Tibial artery (tissue), 4 donors: ENCODE data around the gene METTL27.

Experiments used
- DNase-seq, 2 donors: peaks; one replicate each; pipeline ENCODE4 v3.0.0-alpha.2; 2019
- H3K27ac ChIP-seq, 2 donors: fragments of 200-600 bp; sonication (generic) in 1 of 2; 1 replicate in 1 of 2; 2 replicates in 1 of 2; pipeline ENCODE4 v1.5.1; 2018 to 2019; ENCODE audit warnings: mild to moderate bottlenecking in 1 of 2
- H3K27me3 ChIP-seq, 2 donors: fragments of 200-600 bp; sonication (generic) in 1 of 2; one replicate each; pipeline versions ENCODE4 v1.5.1 to v1.6.0; 2016 to 2019
- H3K36me3 ChIP-seq, 3 donors: fragments of 200-600 bp; sonication (generic) in 2 of 3; one replicate each; pipeline ENCODE4 v1.5.1; 2016 to 2019; ENCODE audit warnings: mild to moderate bottlenecking in 2 of 3
- H3K4me1 ChIP-seq, 4 donors: fragments of 200-600 bp; sonication (generic) in 2 of 4; 1 replicate in 3 of 4; 2 replicates in 1 of 4; pipeline ENCODE4 v1.5.1; 2016 to 2019
- H3K4me3 ChIP-seq, 2 donors: fragments of 200-600 bp; sonication (generic) in 1 of 2; 1 replicate in 1 of 2; 2 replicates in 1 of 2; pipeline ENCODE4 v1.5.1; 2018 to 2019; ENCODE audit warnings: mild to moderate bottlenecking in 2 of 2
- H3K9me3 ChIP-seq, 3 donors: fragments of 200-600 bp; sonication (generic) in 1 of 3; one replicate each; pipeline ENCODE4 v1.5.1; 2016 to 2019
- CTCF ChIP-seq, 2 experiments: fragments of 200-600 bp in 1 of 2; fragments of 450-650 bp in 1 of 2; IDR thresholded peaks; one replicate each; pipeline ENCODE4 v1.5.1; 2017 to 2019; ENCODE audit warnings: antibody characterized with exemption in 2 of 2, mild to moderate bottlenecking in 1 of 2, moderate library complexity in 1 of 2
- intact Hi-C: fragments of 100-400 bp; cut with DNase I; formaldehyde crosslinking; loops from one replicate; pipeline ENCODE4 v1.15.0; 2023; ENCODE audit warnings: low total_unique reads

METTL27 gene

DNA sequence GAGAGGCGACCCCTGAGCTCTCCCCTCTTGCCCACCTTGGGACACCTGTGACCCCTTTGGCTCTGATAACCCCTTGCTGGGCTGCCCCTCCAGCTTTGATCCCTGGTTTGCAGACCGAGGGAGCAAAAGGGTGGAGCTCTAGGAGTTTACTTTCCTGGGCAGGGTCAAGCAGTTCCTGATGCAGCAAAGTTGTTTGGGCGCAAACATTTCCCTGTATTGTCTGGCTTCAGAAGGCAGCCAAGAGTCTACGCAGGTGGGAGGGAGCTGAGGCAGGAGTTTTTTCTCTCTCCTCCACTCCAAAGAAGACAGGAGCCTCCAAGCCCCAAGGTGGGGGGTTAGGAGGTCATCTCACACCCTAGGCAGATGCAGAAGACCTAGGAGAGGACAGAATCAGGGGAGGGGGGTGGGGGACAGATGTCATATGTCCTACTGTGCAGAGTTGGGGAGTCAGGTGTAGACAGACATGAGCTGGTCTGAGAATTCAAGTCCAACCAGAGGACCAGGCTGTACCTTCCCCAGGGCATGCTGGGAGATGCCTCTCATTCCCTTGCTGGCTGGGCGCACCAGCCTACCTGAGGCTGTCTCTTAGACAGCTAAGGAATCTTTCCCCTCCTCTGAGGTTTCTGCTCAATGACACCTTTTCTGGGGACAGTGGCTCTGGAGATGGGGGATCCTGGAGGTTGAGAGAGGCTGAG lies 39.2 kb upstream of the METTL27 start:
- Histone ChIP-seq H3K4me3 (no peak overlapping the region), H3K4me1 (peaks cover 0 to 73% (median 49%) of the 10 kb centered on the region in 4 donors), H3K9me3 (no peaks in the 10 kb centered on the region), H3K36me3 (no peaks in the 10 kb centered on the region), H3K27ac (peak overlapping the region; percentile 78 to 82), H3K27me3 (no peaks in the 10 kb centered on the region)
- TF ChIP-seq CTCF (IDR thresholded peaks at IDR 0.05) = no peak
- intact Hi-C loops = no loop called here
- DNase-seq = no peak

DNA sequence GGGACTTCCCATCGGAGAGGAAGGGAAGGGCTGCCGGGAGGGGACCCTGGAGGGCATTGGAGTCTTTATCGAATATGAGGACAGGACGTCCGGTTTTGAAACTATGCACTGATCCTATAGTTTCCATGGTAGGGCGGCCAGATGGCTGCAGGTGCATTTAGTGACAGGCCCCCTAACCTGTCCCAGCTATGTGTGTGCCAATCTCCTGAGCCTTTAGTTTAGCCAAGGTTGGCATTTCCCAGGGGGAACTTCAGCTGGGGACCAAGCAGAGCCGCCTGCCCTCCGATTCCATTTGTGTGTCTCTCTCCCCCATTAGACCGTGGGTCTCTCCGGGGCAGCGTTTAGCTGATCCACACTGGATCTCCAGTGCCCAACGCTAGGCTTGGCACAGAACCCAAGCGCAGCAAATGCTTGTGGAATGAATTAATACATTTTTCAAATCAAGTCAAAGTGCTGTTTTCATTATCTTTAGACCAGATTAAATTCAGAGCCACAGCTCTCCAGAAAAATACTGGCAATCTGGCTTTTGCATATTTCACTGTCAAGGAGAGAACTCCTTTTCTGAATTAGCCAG lies 38.5 kb upstream of the METTL27 start:
- intact Hi-C loops = no loop called here
- Histone ChIP-seq H3K4me3 (peak overlapping the region in 1 of 2 donors; percentile 3), H3K27ac (peak overlapping the region; percentile 78 to 82), H3K4me1 (peaks cover 0 to 66% (median 42%) of the 10 kb centered on the region in 4 donors), H3K27me3 (no peaks in the 10 kb centered on the region), H3K36me3 (no peaks in the 10 kb centered on the region), H3K9me3 (no peaks in the 10 kb centered on the region)
- DNase-seq = no peak
- TF ChIP-seq CTCF (IDR thresholded peaks at IDR 0.05) = no peak

GRCh38 chr7:73879977-73880681 lies 37.8 kb upstream of the METTL27 start:
- DNase-seq = peak; percentile 85 to 94
- peak overlapping the region; percentile 78 to 82 for H3K27ac ChIP-seq
- H3K9me3 ChIP-seq = no peaks in the 10 kb centered on the region
- no peaks in the 10 kb centered on the region for H3K27me3 ChIP-seq
- H3K36me3 ChIP-seq = no peaks in the 10 kb centered on the region
- no peak for TF ChIP-seq CTCF (IDR thresholded peaks at IDR 0.05)
- intact Hi-C loops = no loop called here
- H3K4me1 ChIP-seq = peaks cover 0 to 59% (median 38%) of the 10 kb centered on the region in 4 donors
- peak overlapping the region in 1 of 2 donors; percentile 3 for H3K4me3 ChIP-seq

DNA sequence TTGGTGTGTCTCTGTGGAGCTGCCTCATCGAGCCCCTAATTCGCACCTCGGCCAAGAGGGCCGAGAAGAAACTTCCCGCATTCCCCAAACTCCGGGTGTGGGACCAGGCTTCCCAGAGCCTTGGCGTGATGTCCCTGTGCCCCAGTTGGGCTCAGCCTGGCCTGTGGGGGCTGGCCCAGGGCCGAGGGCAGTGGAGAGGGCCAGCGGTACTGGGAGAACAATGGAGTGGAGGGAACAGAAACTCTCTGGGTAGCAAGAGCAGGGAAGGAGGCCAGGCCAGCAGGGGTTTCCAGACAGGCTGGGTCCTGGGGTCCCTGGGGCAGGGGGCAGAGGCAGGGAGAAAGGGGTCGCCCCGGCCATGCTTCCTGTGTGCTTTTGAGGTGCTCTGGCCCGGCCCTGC lies 34.7 kb upstream of the METTL27 start:
- no peak for DNase-seq
- peak overlapping the region; percentile 32 to 50 for H3K27ac ChIP-seq
- no peaks in the 10 kb centered on the region for H3K9me3 ChIP-seq
- intact Hi-C loops = no loop called here
- TF ChIP-seq CTCF (IDR thresholded peaks at IDR 0.05) = no peak
- no peak overlapping the region for H3K4me3 ChIP-seq
- H3K36me3 ChIP-seq = no peaks in the 10 kb centered on the region
- no peaks in the 10 kb centered on the region for H3K27me3 ChIP-seq
- peaks cover 0 to 62% (median 44%) of the 10 kb centered on the region in 4 donors for H3K4me1 ChIP-seq

DNA sequence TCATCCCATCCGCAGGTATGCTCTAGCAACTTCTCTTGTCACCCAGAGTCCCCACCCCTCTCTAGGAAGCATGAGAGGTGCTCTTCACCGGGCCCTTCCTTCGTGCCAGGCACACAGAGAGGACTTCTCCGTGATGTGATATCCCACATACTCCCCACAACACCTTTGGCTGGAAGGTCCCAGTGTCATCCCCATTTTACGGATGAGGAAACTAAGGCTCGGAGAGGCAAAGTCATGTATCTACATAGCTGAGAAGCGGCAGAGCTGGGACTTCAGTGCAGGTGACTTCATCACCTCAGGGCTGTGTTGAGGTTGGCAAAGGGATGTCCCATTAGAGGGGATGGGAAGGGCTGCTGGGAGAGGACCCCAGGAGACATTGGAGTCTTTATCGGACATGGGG lies 34.0 kb upstream of the METTL27 start:
- no peak overlapping the region for H3K4me3 ChIP-seq
- H3K36me3 ChIP-seq = no peaks in the 10 kb centered on the region
- no peaks in the 10 kb centered on the region for H3K9me3 ChIP-seq
- no peaks in the 10 kb centered on the region for H3K27me3 ChIP-seq
- intact Hi-C loops = no loop called here
- no peak for TF ChIP-seq CTCF (IDR thresholded peaks at IDR 0.05)
- peaks cover 0 to 62% (median 44%) of the 10 kb centered on the region in 4 donors for H3K4me1 ChIP-seq
- no peak for DNase-seq
- no peak overlapping the region for H3K27ac ChIP-seq
